Mammary epithelial cell (primary cell): ENCODE data around the gene RTTN.

Source experiments
- EZH2 ChIP-seq: IDR thresholded peaks from 2 replicates; pipeline ENCODE4 v1.6.1; 2012; ENCODE audit warnings: low read length, inconsistent platforms, borderline replicate concordance
- TF ChIP-seq, protein P1 (sequence below), 2 donors: IDR thresholded peaks in 1 of 2; conservative IDR thresholded peaks in 1 of 2; 2 replicates each; pipeline ENCODE4 v1.5.1; 2011 to 2012; ENCODE audit warnings: inconsistent platforms in 2 of 2, low read length in 2 of 2, mild to moderate bottlenecking in 2 of 2, control low read depth in 1 of 2, low read depth in 1 of 2; ENCODE audit not compliant: insufficient read depth in 1 of 2; ENCODE audit errors: extremely low read depth in 1 of 2

DNA sequence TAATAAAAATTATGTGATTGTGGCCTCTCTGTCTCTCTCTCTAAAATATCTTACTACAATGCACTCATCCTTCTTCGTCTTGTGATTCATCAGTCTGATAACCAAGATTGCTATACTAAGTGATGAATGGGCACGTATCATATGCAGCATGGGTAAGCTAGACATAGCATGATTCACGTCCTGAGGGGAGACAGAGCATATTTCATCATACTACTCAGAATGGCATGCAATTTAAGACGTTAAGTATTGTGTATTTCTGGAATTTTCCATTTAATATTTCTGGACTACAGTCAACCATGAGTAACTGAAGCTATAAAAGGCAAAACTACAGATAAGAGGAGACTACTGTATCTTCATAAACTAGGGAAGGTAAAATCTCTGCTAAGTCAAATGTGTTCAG lies 160.9 kb downstream of the RTTN start:
- TF ChIP-seq, protein P1, sequence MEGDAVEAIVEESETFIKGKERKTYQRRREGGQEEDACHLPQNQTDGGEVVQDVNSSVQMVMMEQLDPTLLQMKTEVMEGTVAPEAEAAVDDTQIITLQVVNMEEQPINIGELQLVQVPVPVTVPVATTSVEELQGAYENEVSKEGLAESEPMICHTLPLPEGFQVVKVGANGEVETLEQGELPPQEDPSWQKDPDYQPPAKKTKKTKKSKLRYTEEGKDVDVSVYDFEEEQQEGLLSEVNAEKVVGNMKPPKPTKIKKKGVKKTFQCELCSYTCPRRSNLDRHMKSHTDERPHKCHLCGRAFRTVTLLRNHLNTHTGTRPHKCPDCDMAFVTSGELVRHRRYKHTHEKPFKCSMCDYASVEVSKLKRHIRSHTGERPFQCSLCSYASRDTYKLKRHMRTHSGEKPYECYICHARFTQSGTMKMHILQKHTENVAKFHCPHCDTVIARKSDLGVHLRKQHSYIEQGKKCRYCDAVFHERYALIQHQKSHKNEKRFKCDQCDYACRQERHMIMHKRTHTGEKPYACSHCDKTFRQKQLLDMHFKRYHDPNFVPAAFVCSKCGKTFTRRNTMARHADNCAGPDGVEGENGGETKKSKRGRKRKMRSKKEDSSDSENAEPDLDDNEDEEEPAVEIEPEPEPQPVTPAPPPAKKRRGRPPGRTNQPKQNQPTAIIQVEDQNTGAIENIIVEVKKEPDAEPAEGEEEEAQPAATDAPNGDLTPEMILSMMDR (conservative IDR thresholded peaks at IDR 0.05 in 1 of 2, IDR thresholded peaks at IDR 0.05 in 1 of 2; ENCODE audit: extremely low read depth in 1 of 2, insufficient read depth in 1 of 2, low read depth in 1 of 2, low read length in 2 of 2), result no peak
- TF ChIP-seq EZH2, result no peak
